GM12872 (cell line): ENCODE results near the gene SORCS2.

Experiments used
- TF ChIP-seq, protein P1 (sequence below): IDR thresholded peaks from 3 replicates; pipeline ENCODE4 v1.5.1; 2011; ENCODE audit warnings: low read depth, mild to moderate bottlenecking, low read length, moderate library complexity; ENCODE audit not compliant: insufficient read depth

Gene SORCS2

DNA sequence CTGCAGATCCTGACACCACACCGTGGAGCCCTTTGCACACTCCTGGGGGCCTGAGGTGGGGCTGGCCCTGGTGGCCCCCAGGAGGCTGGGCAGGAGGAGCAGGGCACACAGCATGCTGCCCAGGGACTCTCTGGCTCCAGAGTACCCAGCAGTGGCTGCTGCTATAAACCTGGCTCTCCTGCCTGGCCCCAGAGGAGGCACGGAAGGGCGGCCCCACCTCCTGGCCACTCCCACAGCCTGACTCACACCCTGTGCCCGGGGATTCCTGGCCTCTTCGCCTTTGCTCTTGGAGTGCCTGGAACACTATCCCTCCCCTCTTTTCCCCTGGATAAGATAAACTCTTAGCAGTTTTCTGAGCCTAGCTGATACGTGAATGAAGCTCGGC is 242.4 kb downstream of the SORCS2 start, which contains the start of gene PSAPL1:
Gene PSAPL1 (minus strand): TSS at position 165 of the 385 bp plus-strand sequence. CDS start 51 bp downstream, at position 114.
- TF ChIP-seq, protein P1, sequence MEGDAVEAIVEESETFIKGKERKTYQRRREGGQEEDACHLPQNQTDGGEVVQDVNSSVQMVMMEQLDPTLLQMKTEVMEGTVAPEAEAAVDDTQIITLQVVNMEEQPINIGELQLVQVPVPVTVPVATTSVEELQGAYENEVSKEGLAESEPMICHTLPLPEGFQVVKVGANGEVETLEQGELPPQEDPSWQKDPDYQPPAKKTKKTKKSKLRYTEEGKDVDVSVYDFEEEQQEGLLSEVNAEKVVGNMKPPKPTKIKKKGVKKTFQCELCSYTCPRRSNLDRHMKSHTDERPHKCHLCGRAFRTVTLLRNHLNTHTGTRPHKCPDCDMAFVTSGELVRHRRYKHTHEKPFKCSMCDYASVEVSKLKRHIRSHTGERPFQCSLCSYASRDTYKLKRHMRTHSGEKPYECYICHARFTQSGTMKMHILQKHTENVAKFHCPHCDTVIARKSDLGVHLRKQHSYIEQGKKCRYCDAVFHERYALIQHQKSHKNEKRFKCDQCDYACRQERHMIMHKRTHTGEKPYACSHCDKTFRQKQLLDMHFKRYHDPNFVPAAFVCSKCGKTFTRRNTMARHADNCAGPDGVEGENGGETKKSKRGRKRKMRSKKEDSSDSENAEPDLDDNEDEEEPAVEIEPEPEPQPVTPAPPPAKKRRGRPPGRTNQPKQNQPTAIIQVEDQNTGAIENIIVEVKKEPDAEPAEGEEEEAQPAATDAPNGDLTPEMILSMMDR = no peak

DNA sequence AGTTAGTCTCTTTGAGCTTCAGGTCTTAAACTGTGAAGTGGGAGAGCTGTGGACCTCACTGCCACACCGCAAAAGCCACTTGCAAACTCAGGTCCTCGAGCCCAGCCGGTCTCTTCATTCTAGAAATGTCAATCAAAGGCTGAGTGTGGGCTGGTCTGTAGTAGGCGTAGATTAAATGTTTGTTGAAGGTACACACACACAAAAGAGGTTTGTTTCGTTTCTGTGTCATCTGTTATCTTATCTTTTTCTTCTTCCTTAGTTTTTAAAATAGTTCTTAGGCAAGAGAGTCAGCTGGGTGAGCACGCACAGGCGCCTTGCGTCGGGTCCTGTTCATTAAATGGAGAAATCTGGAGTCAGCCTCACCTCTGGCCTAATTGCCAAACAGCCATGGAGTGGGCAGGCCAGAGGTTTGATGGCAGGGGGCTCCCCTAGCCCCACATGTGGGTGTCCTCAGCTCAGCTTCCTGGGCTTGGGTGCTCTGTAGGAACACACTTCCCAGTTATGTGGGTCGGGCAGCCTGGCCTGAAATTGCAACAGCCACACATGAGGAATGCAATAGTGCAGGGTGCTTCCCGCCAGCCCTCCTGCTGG is 243.2 kb downstream of the SORCS2 start:
- TF ChIP-seq, protein P1 = no peak

DNA sequence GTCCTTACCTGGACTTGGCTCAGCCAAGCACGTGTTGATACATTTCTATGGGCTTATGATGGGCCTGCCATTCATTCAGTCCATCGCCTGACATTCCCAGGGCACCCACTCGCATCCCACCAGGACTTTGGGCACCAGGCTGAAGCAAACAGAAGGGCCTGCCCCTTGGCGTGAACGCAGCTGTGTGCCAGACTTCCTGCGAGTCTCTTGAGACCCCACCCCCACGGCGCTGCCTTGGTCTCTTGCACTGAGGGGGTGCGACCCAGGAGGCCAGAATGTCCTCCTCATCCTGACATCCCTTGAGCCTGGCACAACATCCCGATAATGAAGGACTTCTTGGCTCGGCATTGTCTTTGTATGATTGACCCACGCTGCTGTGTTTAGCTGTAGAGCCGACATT is 243.9 kb downstream of the SORCS2 start:
- TF ChIP-seq, protein P1 = no peak

DNA sequence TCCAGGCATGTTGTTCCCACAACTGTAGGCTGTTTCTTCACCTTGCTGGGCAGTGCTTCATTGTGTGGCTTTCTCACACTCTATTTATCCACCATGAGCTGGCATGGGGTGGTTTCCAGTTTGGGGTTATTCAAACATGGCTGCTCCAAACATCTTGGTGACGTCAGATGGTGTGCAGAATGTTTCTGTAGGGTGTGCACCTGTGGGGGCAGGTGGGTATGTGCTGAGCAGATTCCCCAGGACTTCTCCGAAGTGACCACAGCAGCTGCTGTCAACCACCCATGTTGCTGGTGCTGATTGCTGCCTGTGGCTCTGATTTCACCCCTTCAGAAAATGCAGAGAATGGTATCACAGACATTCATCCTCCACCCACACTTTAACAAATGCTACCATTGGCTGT is 247.4 kb downstream of the SORCS2 start:
- TF ChIP-seq, protein P1 = no peak

DNA sequence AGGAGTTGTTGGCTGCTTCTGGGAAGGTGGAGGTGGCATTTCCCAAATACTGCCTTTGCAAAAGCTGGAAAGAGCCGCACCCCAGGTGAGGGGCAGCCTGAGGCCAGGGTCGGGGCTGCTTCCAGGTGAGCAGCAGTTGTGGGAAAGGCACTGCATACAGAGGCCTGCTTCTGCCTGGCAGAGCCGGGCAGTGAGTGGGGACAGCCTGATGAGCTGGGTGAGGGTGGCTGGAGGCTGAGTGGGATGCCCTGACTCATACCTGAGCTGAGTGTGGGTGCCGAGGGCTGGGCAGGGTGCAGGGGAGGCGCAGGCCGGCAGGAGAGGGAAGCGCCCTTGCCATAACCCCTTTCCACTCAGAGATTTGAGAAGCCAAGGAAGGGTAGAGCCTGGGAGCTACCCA is 248.9 kb downstream of the SORCS2 start:
- TF ChIP-seq, protein P1 = no peak

- TF ChIP-seq, protein P1 = no peak
These were observed 250.3 kb downstream of the SORCS2 start for GRCh38 chr4:7442574-7443162.

- TF ChIP-seq, protein P1 = no peak
These were observed 252.0 kb downstream of the SORCS2 start for GRCh38 chr4:7444314-7444713.
